ENCODE results near the gene GSDME.

GSDME gene

DNA sequence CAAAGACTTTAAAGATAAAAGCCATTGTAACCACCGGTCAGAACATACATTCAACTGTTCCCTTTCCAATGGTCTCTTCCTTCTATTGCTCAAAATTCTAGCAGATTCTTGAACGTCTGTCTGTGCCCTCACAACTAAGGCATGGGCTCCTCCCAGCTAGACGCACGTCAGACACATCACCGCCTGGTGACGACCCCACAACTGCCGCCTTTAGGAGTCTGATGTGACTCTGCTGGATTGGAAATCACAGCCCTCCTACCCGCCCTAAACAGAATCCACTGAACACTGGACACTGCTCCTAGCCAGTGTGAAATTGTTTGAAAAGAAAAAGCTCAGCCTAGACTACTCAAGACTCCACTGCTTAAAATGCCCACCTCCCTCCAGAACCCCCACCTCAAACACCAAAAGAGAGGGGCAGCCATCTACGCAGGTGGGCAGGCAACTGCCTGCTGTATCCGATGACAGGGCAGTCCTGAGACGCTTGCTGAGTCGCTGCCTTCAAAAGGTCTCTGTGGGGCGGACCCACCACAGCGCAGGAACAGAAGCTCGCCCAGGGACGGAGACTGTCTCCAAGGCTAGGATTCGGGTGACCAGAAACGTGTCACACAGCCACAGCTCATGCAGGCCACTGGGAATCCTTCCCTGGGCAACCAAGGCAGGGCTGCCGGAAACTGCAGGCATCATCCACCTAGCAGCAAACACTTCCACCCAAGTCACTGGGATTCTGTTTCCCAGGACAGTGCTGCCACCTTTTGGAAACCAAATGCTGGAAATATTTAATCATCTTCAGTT lies 34.7 kb downstream of the GSDME start:
- no peak for DNase-seq (ENCODE audit: low read depth in 2 of 2)

- no peak for DNase-seq (ENCODE audit: low read depth in 2 of 2)
These were observed 35.7 kb downstream of the GSDME start for GRCh38 chr7:24721481-24722001.

GRCh38 chr7:24720283-24720682 lies 37.0 kb downstream of the GSDME start:
- DNase-seq (ENCODE audit: low read depth in 2 of 2): no peak

- no peak for DNase-seq (ENCODE audit: low read depth in 2 of 2)
These were observed 38.2 kb downstream of the GSDME start for GRCh38 chr7:24718977-24719491.

DNA sequence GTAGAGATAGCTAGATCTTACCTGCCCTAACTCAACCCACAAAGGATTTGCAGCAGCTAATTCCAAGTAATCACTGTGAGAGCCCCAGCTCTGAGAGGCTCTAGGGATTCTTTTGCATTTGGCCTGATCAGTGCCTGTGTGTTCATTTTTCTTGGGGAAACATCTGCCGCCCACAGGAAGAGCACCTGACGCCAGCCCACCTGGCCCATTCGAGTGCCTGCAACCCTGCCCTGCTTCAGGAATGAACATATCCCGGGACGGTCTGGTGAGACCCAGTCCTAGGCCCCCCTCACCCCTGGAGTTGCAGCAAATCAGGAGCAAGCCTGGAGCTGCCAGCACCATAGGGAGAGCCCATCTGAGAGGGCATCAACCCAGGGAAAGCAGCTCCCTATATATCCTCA lies 38.8 kb downstream of the GSDME start:
- DNase-seq (ENCODE audit: low read depth in 2 of 2): no peak

DNA sequence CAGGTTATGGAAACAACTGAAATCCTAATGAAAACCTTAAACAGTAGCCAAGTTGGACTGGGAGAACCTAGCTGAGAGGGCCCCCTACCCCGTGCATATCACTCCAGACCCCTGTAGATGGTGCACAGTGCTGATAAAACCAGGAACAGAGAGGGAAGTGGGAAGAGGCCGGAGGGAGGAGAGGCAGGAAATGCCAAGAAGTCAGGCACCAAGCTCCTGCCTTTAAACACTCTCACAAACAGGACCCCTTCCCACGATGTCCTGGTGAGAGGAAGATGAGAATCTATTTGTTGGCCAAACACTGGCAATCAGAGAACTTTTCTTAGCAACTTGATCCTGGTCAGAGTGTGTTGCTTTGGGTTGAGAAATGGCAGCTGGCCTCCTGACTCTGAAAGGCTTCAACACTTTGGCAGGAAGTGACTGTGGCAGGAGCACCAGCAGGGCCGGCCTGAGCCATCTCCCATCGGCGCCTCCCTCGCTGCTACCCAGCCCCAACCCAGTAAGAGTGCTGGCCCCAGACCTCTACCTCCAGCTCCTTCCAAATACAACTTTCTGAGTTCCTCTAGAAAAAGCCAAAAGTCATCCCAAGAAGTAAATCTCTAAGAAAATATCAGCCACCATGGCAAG lies 39.5 kb downstream of the GSDME start:
- DNase-seq (ENCODE audit: low read depth in 2 of 2): no peak

GRCh38 chr7:24717247-24717622 lies 40.0 kb downstream of the GSDME start:
- no peak for DNase-seq (ENCODE audit: low read depth in 2 of 2)

DNA sequence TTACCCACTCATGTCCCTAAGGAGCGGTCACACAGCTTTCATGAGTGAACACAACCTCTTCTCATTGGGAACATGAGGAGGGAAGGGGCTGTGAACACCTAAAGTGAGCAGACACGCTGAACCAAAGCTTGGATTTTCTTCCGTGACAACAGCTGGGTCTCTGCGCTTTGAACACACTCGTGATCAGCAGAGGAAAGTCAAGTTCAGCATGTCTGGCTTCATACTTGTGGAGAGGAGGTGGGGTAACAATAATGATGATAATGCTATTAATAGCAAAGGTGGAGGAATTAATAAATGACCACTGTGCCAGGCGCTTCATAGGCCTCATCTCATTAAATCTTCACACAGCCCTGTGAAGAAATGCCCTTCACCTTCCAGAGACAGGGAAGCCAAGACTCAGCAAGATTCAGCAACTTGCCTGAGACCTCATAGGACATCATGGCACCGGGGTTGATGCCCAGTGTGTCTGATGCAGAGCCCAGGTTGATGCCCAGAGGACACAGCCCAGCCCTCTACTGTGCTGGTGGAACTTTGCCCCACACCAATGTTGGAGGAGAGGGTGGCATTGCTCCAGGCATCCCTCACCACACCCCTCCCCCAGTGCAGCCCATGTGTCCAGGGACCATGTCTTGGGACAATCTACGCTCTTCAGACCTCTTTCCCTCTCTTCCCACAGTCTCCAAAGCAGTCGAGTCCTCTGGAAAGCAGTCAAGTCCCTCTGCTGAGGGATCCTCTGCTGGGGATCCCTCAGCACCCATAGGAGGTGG lies 40.6 kb downstream of the GSDME start:
- no peak for DNase-seq (ENCODE audit: low read depth in 2 of 2)

DNA sequence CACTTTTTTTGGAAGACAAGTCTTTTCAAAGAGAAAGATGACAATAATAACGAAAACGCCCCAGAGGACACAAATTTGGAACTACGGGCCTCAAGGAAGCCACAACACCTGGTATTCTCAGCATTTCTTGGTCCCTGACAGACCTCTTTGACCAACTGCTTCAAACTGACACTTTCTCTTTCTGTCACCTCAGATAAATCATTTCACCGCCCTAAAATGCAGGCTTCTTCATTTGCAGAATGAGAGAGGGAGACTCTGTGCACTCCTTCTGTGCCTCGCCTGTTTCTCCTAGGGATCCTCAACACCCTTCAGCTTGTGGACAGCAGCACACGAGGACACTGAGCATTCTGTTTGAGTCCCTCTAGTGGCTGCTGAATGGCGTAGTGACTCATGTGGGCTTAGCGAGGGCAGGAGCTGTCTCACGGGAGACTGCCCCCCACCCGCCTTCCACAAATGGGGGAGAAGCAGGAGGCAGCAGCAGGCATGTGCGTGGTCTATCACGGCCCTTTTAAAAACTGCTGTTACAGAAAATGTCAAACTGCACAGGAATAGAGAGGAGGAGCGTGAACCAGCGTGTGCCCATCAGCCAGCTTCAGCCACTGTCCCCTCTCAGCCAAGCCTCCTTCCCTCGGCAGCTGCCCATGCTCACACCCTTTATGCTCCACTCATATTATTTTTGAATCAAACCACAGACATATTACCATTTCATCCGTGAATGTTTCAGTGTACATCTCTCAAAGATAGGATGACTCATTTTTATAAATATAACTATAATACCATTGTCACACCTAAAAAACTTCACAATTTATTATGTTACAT lies 41.4 kb downstream of the GSDME start:
- no peak for DNase-seq (ENCODE audit: low read depth in 2 of 2)

DNA sequence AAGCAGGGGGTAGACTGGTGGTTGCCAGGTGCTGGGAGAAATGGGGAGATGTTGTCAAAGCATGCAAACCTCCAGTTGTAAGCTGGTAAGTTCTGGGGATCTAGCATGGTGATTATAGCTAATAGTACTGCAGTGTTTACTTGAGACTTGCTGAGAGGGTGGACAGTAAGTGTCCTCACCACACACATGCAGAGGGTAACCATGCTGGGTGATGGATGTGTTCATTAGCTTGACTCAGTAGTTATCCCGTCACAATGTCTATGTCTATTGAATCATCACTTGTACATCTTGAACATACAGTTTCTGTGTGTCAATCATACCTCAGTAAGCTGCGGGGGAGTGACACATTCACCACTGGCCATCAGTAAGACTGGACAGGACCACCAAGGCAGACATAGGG lies 42.1 kb downstream of the GSDME start:
- no peak for DNase-seq (ENCODE audit: low read depth in 2 of 2)

- DNase-seq (ENCODE audit: low read depth in 2 of 2): no peak
These were observed 42.6 kb downstream of the GSDME start for GRCh38 chr7:24714676-24715010.

- no peak for DNase-seq (ENCODE audit: low read depth in 2 of 2)
These were observed 43.2 kb downstream of the GSDME start for GRCh38 chr7:24713850-24714675.

- no peak for DNase-seq (ENCODE audit: low read depth in 2 of 2)
These were observed 44.0 kb downstream of the GSDME start for GRCh38 chr7:24713039-24713793.

GRCh38 chr7:24709585-24710360 lies 47.5 kb downstream of the GSDME start:
- DNase-seq (ENCODE audit: low read depth in 2 of 2): no peak

DNA sequence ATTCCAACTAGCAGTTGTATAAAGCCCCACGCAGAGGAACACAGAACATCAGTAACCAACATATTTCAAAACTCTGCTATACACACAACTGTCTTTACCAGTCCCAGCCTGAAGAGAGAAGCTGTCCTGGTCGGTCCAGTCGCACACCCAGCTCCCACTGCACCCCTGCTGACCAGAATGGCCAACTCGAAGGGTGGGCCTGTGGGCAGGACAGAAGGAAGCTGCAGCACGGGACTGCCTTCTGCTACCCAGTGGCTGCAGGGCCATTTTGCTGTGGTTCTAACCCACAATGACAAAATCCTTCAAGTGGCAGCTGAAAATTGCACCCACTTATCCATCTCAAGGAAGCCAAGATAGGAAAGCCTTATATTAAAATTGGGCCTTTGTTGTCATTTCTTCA lies 48.2 kb downstream of the GSDME start:
- DNase-seq (ENCODE audit: low read depth in 2 of 2): no peak

DNA sequence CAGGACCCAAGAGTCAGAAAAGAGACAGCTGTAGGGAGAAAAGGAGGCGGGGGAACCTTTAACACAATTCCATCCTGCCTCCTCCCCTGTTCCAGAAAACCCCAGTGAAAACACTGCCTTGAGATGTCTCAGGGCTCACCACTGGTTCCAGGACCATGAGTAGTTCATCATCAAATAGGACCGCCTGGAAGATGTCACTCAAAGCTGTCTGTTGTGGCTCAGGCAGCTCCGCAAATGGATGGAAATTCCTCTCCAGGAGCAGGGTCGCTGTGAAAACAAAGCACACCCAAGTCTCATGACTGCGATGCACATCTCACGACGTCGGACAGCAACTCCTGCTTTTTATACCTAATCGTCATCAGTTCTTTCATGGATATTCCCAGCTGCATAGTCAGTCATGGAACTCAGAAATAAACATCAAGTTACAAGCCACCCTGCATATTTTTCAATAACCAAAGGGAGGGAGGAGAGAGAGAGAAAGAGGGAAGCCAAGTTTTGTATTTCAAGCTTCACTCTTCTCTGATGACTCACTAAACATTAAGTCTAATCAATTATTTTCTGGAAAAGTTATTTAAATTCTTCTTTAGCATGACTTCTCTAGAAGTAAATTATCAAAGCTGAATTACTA lies 49.2 kb downstream of the GSDME start:
- no peak for DNase-seq (ENCODE audit: low read depth in 2 of 2)

GRCh38 chr7:24706211-24707170 lies 50.8 kb downstream of the GSDME start:
- DNase-seq (ENCODE audit: low read depth in 2 of 2): no peak

All from activated CD8-positive, alpha-beta memory T cell treated with anti-CD3 and anti-CD28 coated beads for 4 hours (primary cell).